Endothelial cell of umbilical vein (primary cell): Measurements from ENCODE around the gene TMC2.

ENCODE experiments used
- POLR2A ChIP-seq: IDR thresholded peaks from 2 replicates; pipeline ENCODE4 v1.6.1; 2012; ENCODE audit warnings: low read depth, mild to moderate bottlenecking, control low read depth, low read length
- TF ChIP-seq, protein P1 (sequence below), 2 donors: IDR thresholded peaks; 1 replicate in 1 of 2; 2 replicates in 1 of 2; pipeline ENCODE4 v1.5.1; 2011; ENCODE audit warnings: low read length in 2 of 2, mild to moderate bottlenecking in 2 of 2, moderate library complexity in 2 of 2, control low read depth in 1 of 2, inconsistent platforms in 1 of 2, low read depth in 1 of 2; ENCODE audit not compliant: insufficient read depth in 1 of 2; ENCODE audit errors: extremely low read depth in 1 of 2

DNA sequence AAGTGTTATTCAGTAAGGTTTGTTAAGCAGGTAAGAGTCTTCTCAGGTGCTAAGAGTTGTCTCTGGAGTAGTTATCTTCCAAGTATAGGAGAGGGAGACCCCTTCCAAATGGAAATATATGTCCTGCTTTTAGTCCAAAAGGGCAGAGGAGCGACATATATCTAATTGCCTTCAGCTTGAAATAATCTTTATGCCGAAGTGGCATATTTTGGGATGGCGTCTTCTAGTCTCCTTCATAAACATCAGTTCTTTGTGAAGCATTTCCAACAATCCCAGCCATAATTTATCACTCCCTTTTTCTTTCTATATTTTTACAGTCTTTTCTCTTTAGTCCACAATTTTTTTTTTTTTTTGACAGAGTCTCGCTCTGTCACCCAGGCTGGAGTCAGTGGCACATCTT is 6.0 kb downstream of the TMC2 start:
- TF ChIP-seq, protein P1, sequence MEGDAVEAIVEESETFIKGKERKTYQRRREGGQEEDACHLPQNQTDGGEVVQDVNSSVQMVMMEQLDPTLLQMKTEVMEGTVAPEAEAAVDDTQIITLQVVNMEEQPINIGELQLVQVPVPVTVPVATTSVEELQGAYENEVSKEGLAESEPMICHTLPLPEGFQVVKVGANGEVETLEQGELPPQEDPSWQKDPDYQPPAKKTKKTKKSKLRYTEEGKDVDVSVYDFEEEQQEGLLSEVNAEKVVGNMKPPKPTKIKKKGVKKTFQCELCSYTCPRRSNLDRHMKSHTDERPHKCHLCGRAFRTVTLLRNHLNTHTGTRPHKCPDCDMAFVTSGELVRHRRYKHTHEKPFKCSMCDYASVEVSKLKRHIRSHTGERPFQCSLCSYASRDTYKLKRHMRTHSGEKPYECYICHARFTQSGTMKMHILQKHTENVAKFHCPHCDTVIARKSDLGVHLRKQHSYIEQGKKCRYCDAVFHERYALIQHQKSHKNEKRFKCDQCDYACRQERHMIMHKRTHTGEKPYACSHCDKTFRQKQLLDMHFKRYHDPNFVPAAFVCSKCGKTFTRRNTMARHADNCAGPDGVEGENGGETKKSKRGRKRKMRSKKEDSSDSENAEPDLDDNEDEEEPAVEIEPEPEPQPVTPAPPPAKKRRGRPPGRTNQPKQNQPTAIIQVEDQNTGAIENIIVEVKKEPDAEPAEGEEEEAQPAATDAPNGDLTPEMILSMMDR (IDR thresholded peaks at IDR 0.05; ENCODE audit: extremely low read depth in 1 of 2, insufficient read depth in 1 of 2, low read depth in 1 of 2, low read length in 2 of 2): no peak
- TF ChIP-seq POLR2A: no peak
